ENCODE data around the gene ZFYVE26. TPM values are rescaled to one million over a fixed set of nuclear protein-coding genes. Genes with fewer than 3 reads are reported as not detected.

The ZFYVE26 gene
- total RNA-seq, 1 experiment from 2014 or later = 19.9 TPM

- Histone ChIP-seq H3K14ac (ENCODE audit: insufficient read depth, low read length) (no peak overlapping the region), H2AK5ac (ENCODE audit: insufficient read length, low read length) (no peak overlapping the region), H2BK5ac (ENCODE audit: insufficient read length, low read length) (no peak overlapping the region), H2BK12ac (ENCODE audit: insufficient read length, low read depth, low read length) (no peak overlapping the region), H3K4ac (ENCODE audit: low read depth, low read length) (no peak overlapping the region), H4K5ac (ENCODE audit: insufficient read length, low read depth, low read length) (no peak overlapping the region), H3K18ac (ENCODE audit: insufficient read length, low read depth, low read length) (no peak overlapping the region), H3K9ac (ENCODE audit: extremely low read depth, insufficient read length, low read length) (no peak overlapping the region), H2BK120ac (ENCODE audit: low read depth, low read length, poor library complexity, severe bottlenecking) (no peak overlapping the region), H4K20me1 (ENCODE audit: control insufficient read depth, insufficient read depth, insufficient read length) (no peaks in the 10 kb centered on the region), H3K79me1 (ENCODE audit: insufficient read depth, low read depth, low read length, poor library complexity, severe bottlenecking) (no peaks in the 10 kb centered on the region), H3K4me1 (ENCODE audit: insufficient read depth, low read length) (no peaks in the 10 kb centered on the region), H3T11ph (ENCODE audit: low read length) (no peak overlapping the region), H2AFZ (ENCODE audit: low read length) (no peak overlapping the region), H3K27ac (ENCODE audit: insufficient read length, low read depth, low read length) (no peak overlapping the region), H4K91ac (ENCODE audit: insufficient read length, low read depth, low read length) (no peak overlapping the region), H2BK15ac (ENCODE audit: low read depth, low read length) (no peak overlapping the region), H3K27me3 (ENCODE audit: insufficient read depth, low read length) (no peaks in the 10 kb centered on the region), H3K79me2 (ENCODE audit: insufficient read depth, low read length) (no peaks in the 10 kb centered on the region), H3K23ac (ENCODE audit: insufficient read length, low read depth, low read length) (no peak overlapping the region), H2BK20ac (ENCODE audit: low read depth, low read length, poor library complexity, severe bottlenecking) (no peak overlapping the region), H3K9me3 (ENCODE audit: control insufficient read depth, low read depth, low read length) (no peaks in the 10 kb centered on the region), H3K56ac (ENCODE audit: insufficient read length, low read depth, low read length) (no peak overlapping the region), H3K23me2 (ENCODE audit: insufficient read length, low read depth, low read length, poor library complexity, severe bottlenecking) (no peaks in the 10 kb centered on the region), H3K4me2 (ENCODE audit: insufficient read depth, insufficient read length, low read length) (no peak overlapping the region), H4K8ac (replicated peaks; ENCODE audit: insufficient read length, low read depth, low read length) (no peak overlapping the region)
- DNase-seq = no peak
- no CpG with 5 or more reads among the region's 4 CpGs for WGBS (ENCODE audit: extremely low coverage, insufficient read length, low lambda C conversion rate)
- Mint-ChIP-seq H3K9me3 (no peaks in the 10 kb centered on the region), H3K27me3 (ENCODE audit: low read depth) (no peaks in the 10 kb centered on the region), H3K4me3 (no peak overlapping the region), H3K36me3 (ENCODE audit: insufficient read depth in 1 of 3, low read depth in 3 of 3) (peaks cover 21 to 93% (median 73%) of the 10 kb centered on the region in 3 experiments; a peak in 6 of 7 replicates), H3K4me1 (no peaks in the 10 kb centered on the region), H3K27ac (no peak overlapping the region)
- TF ChIP-seq CTCF (conservative IDR thresholded peaks at IDR 0.05) = no peak
Measured at GRCh38 chr14:67776653-67777322, 39.6 kb downstream of the ZFYVE26 start.

Data from H9 (cell line).